Testis (tissue), 2 donors: ENCODE measurements around the gene CCSER1.

Experiments used
- CTCF ChIP-seq, 3 experiments: fragments of 450-650 bp in 2 of 3; fragments of 200-600 bp in 1 of 3; sonication (generic) in 1 of 3; IDR thresholded peaks; one replicate each; pipeline ENCODE4 v1.5.1; 2016 to 2019; ENCODE audit warnings: antibody characterized with exemption in 3 of 3, mild to moderate bottlenecking in 2 of 3, moderate library complexity in 1 of 3
- POLR2A ChIP-seq: fragments of 450-650 bp; IDR thresholded peaks from one replicate; pipeline ENCODE4 v1.6.1; 2017; ENCODE audit warnings: antibody characterized with exemption, mild to moderate bottlenecking, moderate library complexity

- TF ChIP-seq CTCF (IDR thresholded peaks at IDR 0.05) (no peak), POLR2A (no peak)
Observed at GRCh38 chr4:90769251-90769650, 642.1 kb downstream of the CCSER1 start.
